Mucosa of gallbladder (tissue), 1 donor: ENCODE measurements around the gene GRAMD1A. TPM values are rescaled to one million over a fixed set of nuclear protein-coding genes. Genes with fewer than 3 reads are reported as not detected.
"Not testable (repeated sequence)": the region's sequence is repeated elsewhere in the genome, so short reads cannot be mapped to it uniquely, and the experiment has no call there.

ENCODE experiments used
- DNase-seq: peaks from one replicate; pipeline ENCODE4 v3.0.0-alpha.2; 2020; ENCODE audit warnings: low spot score
- total RNA-seq: library from RNA; stranded (reverse); gene quantifications from one replicate; pipeline ENCODE4 v1.2.1, GENCODE V29; 2021
- donor health status: DM: no; HTN: no; CAD: no.

Gene GRAMD1A
- total RNA-seq, 1 donor from 2014 or later = 31.7 TPM

DNA sequence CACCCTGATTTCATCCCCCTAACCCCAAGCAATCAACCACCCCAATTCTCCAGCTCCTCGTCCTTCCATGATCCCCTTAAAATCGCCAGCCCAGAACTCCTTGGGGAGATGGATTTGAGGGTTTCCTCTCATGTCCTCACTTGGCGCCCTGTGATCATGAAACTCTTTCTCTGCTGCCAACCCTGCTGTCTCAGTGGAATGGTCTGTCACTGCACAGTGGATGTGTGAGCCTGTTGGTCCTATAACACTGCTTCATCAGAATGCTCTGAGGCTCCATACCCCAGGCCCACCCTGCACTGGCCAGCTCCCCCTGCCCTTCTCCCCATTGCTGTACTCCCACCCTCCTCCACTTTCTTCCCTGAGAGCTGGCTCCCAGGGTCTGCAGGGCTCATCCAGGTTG is 23.5 kb upstream of the GRAMD1A start:
- no peak for DNase-seq

DNA sequence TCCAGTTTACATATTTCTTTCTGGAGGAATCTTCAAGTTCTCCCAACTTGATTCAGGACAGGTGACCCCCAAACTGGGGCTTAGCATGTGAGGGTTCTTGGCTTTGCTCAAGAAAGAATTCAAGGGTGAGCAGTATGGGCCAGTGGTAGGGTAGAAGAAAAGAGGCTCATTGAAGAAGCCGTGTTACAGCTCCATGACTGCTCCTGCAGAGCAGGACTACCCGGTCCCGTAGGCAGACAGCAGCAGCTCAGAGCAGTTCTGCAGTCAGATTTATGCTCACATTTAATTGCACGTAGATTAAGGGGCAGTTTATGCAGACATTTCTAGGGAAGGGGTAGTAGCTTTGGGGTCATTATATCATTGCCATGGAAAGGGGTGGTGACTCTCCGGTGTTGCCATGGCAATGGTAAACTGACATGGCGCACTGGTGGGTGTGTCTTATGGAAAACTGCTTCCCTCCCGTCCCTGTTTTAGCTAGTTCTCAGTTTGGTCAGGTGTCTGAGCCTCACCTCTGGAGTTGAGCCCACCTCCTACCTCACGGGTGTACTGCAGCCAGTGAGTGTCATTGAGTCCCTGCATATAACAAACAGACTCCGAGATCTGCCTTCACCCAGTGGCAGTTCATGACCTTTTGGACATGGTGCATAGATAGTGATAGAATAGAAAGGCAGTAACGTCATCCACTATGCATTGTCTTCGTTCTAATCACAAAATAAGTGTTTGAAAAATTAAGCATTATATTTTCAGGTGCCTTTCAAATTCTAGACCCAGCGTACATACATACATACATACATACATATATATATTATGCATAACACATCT is 20.1 kb upstream of the GRAMD1A start:
- no peak for DNase-seq

DNA sequence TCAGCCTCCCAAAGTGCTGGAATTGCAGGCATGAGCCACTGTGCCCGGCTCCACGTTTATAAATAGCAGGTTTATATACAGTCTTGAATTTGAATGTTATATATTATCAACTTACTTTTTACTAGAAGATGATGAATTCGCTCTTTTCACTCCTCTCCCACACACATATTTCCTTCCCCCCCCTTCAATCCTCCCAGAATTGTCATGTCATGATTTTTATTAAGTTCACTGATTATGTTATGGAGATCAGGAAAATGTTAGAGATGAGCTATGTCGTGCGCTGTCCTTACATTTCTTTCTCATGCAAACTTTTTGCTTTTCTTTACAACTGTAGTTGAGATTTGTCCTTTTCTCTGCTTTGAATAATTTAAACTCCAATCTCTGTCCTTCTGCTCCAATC is 17.8 kb upstream of the GRAMD1A start:
- no peak for DNase-seq

DNA sequence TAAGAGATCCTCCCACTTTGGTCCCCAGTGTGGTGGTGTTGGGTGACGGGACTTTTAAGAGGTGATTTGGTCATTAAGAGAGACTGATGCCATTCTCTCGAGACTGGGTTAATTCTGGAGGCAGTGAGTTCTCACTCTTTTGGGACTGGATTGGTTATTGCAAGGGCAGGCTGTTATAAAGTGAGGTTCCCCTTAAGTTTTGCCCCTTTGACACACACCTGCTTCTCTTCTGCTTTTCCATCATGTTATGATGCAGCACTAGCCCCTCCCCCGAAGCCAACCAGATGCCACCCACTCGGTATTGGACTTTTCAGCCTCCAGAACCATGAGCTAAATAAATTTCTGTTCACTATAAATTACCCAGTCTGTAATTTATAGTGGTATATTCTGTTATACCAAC is 16.3 kb upstream of the GRAMD1A start:
- no peak for DNase-seq

DNA sequence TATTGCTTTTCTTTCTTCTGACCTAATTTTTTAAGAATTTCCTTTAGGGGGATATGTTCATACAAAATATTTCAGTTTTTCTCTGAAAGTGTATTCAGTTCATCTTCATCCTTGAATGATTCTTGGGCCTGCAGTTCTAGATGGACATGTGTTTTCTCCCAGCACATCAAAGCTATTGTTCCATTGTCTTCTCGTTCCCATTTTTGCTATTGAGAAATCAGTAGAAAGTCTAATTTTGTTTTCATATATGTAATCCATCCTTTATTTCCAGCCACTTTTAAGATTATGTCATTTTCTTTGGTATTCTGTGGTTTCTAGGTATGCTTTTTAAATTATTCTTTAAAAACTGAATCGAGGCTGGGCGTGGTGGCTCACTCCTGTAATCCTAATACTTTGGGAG is 15.8 kb upstream of the GRAMD1A start:
- DNase-seq = no peak

DNA sequence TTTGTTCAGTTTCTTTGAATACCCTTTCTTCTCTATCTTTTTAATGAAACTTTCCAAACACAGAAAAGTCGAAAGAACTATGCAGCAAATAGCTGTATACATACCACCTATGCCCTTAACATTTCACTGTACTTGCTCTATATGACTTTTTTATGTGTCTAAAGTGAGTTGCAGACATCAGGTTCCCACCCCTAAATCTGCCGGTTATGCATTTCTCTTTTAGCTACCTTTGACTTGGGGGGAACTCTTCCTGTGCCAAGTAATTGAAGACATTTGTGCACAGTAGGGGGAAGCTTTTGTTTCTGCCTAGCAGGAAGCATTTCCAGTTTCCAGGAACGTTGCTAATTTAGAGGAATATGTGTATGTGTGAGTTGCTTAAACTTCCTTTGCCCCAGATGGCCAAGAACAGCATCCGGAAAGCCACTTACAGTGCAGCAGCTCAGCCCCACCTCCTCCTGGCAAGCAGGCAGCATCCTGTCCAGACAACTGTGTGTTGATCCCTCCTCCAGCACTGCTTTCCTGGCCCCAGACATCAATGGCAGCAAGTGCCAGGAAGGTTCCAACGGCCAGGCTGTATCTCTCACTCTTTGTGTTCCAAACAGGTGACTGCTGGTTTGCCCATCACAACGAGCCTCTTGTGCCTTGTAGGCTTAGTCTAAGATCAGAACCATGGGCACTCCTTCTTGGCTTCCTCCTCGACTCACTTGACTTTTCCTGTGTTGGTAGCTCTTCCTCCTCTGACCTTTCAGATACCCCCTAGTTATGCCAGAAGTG is 14.7 kb upstream of the GRAMD1A start:
- DNase-seq = no peak

DNA sequence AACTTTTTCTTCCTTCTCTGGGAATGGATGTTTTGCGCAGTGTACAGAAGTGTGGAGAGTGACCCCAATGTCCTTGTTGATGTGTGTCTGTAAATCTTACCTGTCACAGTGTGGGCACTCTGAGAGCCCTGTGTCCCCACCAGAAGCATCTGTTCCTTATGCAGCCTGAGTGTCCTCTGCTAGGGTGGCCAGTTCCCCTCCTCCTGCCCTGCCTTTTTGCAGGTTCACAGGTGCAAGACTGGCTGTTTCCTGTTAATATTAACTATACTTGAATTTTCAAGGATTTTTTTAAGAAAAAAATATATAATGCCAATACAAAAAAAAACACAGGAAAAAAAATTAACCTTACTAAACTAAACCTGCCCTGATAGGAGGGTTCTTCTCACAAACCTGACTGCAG is 12.0 kb upstream of the GRAMD1A start:
- DNase-seq = no peak

DNA sequence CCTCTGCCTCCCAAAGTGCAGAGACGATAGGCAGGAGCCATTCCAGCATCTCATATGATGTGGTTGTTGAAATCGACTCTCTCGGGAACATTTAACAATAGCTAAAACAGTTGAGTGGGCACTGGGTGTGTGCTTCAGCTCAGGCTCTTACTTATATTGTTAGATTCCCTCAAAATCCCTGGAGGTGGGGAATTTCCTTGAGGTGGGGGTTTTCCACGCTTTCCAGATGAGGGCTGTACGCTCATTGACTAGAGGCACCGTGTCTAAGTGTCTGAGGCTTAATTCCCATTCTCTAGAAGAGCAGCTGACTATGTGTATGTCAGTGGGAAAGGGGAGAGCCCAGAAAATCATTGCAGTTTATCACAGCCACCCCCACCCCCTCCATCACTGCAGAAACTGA is 10.8 kb upstream of the GRAMD1A start:
- no peak for DNase-seq

DNA sequence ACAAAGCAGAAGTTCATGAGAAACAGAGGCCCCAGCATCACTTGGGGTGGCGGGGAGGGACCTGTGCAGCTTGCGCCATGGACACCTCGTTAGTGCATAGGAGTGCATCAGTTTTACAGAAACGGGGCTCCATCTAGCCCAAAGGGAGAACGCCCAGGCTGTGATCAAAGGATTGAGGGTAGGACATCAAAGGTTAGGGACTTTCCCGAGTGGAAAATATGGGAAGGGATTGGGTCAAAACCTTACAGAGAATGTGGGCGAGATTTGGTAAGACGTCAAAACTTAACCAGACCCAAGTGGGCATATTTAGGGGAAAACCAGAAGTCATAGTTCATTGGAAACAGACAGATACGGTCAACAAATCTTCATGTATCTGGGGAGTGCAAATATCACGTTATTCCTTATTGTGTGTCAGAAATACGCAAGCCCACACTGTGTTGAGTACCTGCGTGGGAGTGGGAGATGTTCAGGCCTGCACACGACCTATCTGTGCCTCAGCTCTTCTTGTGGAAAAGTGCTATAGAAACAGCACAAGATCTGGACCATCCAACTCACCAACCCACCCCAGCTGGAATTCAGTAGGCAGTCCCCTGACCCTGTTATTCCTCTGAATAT is 9.4 kb upstream of the GRAMD1A start:
- no peak for DNase-seq

DNA sequence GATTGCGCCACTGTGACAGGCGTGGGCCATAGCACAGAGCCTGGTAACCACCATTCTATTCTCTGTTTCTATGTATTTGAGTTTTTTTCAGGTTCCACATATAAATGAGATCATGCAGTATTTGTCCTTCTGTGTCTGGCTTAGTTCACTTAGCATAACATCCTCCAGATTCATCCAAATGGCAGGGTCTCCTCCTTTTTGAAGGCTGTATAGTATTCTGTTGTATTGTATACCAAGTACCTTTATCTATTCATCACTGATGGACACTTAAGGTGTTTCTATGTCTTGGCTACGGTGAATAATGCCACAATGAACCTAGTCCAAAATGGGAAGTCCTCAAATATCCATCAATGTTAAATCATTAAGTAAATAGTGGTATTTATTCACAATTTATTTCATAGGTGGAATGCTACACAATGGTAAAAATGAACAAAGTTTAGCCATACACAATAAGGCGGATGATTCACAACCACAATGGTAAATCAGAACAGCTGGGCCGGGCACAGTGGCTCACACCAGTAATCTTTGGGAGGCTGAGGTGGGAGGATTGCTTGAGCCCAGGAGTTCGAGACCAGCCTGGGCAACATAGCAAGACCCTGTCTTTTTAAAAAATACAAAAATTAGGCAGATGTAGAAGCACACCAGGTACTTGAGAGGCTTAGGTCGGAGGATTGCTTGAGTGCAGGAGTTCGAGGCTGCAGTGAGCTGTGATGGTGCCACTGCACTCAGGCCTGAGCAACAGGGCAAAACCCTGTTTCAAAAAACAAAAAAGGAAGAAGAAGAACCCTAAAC is 8.4 kb upstream of the GRAMD1A start:
- no peak for DNase-seq

DNA sequence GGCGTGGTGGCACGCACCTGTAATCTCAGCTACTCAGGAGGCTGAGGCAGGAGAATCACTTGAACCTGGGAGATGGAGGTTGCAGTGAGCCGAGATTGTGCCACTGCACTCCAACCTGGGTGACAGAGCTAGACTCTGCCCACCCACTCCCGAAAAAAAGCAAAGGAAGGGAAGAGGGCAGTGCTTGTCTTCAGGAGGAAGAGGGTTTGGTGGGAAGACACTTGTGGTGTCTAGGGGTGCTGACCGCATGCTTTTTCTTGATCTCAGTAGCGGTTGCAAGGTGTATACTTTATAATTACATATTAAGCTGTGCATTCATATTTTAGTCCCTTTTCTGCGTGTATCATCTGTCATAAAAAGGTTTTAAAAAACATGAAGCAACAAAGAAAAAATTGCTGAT is 7.5 kb upstream of the GRAMD1A start:
- DNase-seq = not testable (repeated sequence)

DNA sequence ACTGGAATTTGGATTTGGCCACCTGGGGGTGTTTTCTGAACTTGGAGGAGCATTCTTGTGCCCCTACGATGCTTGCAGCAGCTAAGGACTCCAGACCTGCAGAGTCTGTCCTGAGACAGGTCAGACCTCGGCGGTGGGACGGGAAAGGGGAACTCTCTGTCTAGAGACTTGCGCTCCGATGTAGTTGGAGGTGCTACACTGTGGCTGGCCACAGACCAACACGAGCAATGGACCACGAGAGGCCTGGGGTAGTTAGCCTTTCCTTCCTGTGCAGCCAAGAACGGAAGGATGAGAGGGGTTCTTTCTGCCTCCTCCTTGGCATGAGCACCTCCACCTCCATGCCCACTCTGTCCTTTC is 5.9 kb upstream of the GRAMD1A start:
- no peak for DNase-seq

DNA sequence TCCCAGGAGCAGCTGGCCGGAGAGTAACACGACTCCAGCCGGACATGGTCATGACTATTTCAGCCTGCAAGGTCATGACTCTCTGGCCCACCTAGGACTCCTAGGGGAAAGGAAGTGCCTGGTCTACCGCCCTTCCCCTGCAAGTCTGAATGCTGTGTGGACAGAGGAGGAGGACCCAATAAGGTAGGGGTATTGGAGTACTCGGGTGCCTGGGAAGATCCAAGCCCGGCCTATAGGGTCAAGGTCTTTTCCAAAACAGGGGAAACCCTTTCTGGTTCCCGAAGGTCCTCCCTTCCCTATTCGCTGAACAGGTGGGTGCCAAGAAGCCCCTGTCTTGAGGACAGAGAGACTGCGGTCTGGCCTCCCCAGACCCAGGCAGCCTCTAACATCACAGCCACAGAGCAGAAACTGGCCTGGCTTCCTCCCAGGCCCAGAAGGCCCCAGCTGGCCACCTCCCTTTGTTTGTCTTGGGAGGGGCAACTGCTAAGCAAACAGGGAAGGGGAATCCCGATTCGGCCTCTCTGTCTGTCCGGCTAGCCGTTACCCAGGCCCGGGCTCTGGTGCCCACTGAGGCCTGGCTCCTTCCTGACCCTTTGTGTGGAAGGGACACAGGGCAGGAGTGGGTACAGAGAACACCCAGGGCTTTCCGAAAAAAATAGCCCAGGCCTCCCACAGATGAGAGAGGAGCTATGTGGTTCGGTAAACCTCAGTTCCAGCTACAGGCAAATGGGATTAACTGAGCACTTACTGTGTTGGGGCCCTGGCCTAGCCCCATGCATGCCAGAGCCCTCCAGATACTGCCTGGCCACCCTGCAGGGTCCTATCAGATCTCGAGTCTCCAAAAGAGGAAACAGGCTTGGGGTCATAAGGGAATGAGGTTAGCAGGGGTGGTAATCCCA is 5.2 kb upstream of the GRAMD1A start:
- peak; percentile 66 for DNase-seq

DNA sequence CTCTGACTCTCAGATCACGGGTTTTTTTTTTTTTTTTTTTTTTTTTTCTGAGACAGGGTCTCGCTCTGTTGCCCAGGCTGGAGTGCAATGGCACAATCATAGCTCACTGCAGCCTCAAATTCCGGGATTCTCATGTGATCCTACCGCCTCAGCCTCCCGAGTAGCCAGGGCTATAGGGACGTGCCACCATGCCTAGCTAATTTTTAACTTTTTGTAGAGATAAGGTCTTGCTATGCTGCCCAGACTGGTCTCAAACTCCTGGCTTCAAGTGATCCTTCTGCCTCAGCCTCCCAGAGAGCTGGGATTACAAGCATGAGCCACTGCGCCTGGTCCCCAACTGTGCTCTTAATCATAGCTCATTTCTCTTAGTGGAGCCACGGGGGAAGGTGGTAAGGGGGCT is 4.6 kb upstream of the GRAMD1A start:
- DNase-seq = no peak

DNA sequence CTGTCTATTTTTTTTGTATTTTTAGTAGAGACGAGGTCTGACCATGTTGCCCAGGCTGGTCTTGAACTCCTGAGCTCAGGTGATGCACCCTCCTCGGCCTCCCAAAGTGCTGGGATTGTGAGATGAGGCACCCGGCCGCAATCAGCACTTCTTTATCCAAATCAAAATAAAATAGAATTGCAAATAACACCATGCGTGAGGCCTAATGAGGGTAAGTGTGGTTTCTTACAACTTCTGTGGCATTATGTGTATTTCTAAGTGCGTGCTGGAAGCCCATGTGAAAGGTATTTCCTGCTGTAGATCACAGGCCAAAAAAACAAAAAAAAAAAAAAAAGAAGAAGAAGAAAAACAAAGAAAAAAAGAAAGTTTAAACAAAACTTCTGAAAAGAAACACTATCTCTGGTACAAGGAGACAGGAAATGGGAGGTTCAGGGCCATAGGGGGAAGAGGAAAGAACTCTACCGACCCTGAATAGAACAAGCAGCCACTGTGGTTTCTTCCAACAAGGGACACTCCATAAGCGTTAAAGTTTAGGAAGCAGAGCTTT is 3.0 kb upstream of the GRAMD1A start:
- no peak for DNase-seq

DNA sequence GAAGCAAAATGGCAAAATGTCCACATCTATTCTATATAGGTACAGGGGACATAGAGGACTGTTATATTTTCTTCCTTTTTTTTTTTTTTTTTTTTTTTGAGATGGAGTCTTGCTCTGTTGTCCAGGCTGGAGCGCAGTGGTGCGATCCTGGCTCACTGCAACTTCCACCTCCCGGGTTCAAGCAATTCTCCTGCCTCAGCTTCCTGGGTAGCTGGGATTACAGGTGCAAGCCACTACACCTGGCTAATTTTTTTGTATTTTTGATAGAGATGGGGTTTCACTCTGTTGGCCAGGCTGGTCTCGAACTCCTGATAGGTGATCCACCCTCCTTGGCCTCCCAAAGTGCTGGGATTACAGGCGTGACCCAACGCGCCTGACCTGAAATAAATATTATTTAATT is 1.9 kb upstream of the GRAMD1A start:
- DNase-seq = not testable (repeated sequence)

DNA sequence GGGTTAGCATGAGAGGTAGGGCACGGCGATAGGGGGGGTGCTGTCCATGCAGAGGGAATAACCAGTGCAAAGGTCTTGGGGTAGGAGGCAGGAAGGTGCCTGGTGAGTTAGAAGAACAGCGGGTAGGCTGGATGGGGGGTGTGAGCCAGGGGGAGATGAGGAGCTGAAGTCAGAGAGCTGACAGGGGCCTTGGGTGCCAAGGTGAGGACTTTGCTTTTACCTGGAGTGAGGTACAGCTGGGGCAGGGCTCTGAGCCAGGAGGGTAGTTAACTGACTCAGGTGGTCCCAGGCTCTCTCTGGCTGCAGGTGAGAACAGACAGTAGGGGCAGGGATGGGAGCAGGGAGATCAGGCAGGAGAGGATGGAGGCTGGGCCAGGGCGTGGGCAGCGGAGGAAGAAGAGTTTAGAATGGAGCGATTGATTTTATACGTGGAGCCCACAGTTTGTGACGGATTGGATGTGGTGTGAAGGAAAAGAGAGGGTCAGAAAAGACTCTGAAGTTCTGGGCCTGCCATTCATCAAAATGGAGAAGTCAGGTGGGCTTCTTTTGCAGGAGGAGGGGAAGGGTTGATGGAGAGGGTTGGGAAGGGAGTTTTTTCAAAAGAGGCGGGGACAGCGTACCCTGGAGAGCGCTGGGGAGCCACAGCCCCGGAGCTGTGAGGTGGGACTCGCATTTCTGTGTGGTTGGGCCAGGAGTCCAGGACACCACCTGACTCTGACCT is 1.2 kb upstream of the GRAMD1A start:
- no peak for DNase-seq

DNA sequence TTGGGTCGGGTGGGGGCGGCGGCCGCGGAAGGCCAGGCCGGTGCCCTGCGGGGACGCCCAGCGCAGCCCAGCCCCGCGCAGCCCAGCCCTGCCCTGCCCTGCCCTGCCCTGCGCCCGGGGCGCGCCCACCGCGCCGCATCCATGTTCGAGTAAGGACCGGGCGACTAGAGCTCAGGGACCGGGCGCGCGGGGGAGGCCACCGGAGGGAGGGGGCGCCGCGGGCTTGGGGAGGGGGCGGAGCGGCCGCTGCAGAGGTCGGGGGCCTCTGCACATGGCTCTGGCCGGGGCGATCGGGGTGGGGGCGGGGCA is 169 bp downstream of the GRAMD1A start:
- DNase-seq = no peak

DNA sequence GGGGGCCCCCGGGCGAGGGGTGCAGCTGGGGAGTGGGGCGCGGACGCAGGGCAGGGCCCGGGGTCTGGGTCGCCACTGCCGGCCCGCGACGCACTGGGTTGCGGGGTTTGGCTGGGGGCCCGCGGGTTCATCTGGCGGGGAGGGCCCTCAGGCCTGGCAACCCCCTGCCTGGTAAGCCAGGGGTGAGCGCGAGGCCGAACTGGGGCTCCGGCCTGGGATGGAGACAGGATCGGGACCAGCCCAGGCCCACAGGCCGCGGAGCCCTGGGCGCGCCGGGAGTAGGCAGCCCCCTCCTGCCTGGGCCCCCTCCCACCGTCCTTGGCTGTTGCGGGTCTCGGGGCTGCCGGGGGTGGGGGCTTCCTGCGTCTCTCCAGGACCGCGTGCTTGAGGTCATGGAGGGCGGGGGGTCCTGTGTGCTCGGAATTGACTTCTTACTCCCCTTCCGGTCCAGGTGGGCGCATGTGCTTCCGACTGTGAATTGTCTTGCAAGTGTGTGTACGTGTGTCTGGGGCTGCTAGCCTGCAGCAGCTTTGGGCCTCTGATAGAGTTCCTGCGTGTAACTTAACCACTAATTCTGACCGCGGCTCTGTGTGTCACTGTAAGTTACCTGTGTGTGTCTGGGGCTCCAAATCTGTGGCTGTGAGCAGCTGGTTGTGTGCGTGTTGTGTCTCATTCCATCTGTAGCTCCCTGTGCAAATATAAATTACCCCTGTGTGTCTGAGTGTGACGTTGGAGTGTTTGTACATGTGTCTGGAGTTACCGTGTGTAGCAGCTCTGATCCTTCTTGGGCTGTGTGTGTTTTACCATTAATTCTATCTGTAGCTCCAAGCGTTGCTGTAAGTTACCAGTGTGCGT is 751 bp downstream of the GRAMD1A start:
- DNase-seq = no peak
